NCI-H1694 treated with DMSO at 0.1 percent for 48 hours (cell line): ENCODE measurements around the gene ATP2A1.
A peak's percentile ranks its signal among the peaks of the same experiment; 100 is the strongest.
"Not testable (repeated sequence)": the region's sequence is repeated elsewhere in the genome, so short reads cannot be mapped to it uniquely, and the experiment has no call there.

Experiments
- DNase-seq: peaks from one replicate; lab custom pipeline; 2025; lab: John Stamatoyannopoulos, UW

The ATP2A1 gene

GRCh38 chr16:28859326-28859725, 19.0 kb upstream of the ATP2A1 start:
- no peak for DNase-seq

GRCh38 chr16:28863929-28864793, 14.1 kb upstream of the ATP2A1 start:
- DNase-seq = no peak

- no peak for DNase-seq
These were observed 13.1 kb upstream of the ATP2A1 start for GRCh38 chr16:28865001-28865688.

GRCh38 chr16:28865722-28866453, 12.4 kb upstream of the ATP2A1 start:
- DNase-seq = no peak

GRCh38 chr16:28866454-28866804, 11.9 kb upstream of the ATP2A1 start:
- DNase-seq = no peak

GRCh38 chr16:28867241-28867640, 11.0 kb upstream of the ATP2A1 start:
- no peak for DNase-seq

GRCh38 chr16:28867646-28868045, 10.6 kb upstream of the ATP2A1 start:
- DNase-seq = not testable (repeated sequence)

GRCh38 chr16:28869201-28869600, 9.1 kb upstream of the ATP2A1 start:
- no peak for DNase-seq

- DNase-seq = no peak
These were observed 5.3 kb upstream of the ATP2A1 start for GRCh38 chr16:28872952-28873351.

GRCh38 chr16:28873543-28874201, 4.6 kb upstream of the ATP2A1 start:
- no peak for DNase-seq

GRCh38 chr16:28874406-28874805, 3.9 kb upstream of the ATP2A1 start:
- no peak for DNase-seq

GRCh38 chr16:28875134-28876018, 2.9 kb upstream of the ATP2A1 start:
- DNase-seq = no peak

- DNase-seq = no peak
These were observed 2.1 kb upstream of the ATP2A1 start for GRCh38 chr16:28876019-28876659.

- no peak for DNase-seq
These were observed 1.2 kb upstream of the ATP2A1 start for GRCh38 chr16:28876973-28877654.

GRCh38 chr16:28877655-28878000, 660 bp upstream of the ATP2A1 start:
- DNase-seq = no peak

GRCh38 chr16:28879261-28879840, 1.1 kb downstream of the ATP2A1 start:
- DNase-seq = no peak

- peak; percentile 62 for DNase-seq
These were observed 1.7 kb downstream of the ATP2A1 start for GRCh38 chr16:28879841-28880588.

- DNase-seq = no peak
These were observed 2.3 kb downstream of the ATP2A1 start for GRCh38 chr16:28880589-28880915.

- DNase-seq = no peak
These were observed 2.7 kb downstream of the ATP2A1 start for GRCh38 chr16:28880955-28881354.
